HEK293 (cell line): ENCODE data around the gene SLC38A9.

Source experiments
- KLF9 ChIP-seq: fragments of 450-650 bp; formaldehyde crosslinking; IDR thresholded peaks from 2 replicates; pipeline ENCODE4 v1.5.1; 2016; ENCODE audit warnings: missing biosample characterization, missing genetic modification characterization, low read depth
- ZNF274 ChIP-seq, 2 experiments: fragments of 200-500 bp in 1 of 2; fragments of 450-650 bp in 1 of 2; sonication (Bioruptor generic) in 1 of 2; formaldehyde crosslinking in 1 of 2; IDR thresholded peaks; 2 replicates each; pipeline versions ENCODE4 v1.5.1 to v1.6.1; 2014 to 2016; ENCODE audit warnings: borderline replicate concordance in 1 of 2, inconsistent platforms in 1 of 2, low read length in 1 of 2, missing biosample characterization in 1 of 2, missing genetic modification characterization in 1 of 2
- ZNF366 ChIP-seq: fragments of 450-650 bp; formaldehyde crosslinking; conservative IDR thresholded peaks from 2 replicates; pipeline ENCODE4 v1.5.1; 2016; ENCODE audit warnings: missing biosample characterization, missing genetic modification characterization
- TF ChIP-seq, protein P1 (sequence below): fragments of 450-650 bp; formaldehyde crosslinking; IDR thresholded peaks from 2 replicates; pipeline ENCODE4 v1.5.1; 2016; ENCODE audit warnings: missing biosample characterization, missing genetic modification characterization
- TF ChIP-seq, protein P2 (sequence below): fragments of 450-650 bp; formaldehyde crosslinking; IDR thresholded peaks from 2 replicates; pipeline ENCODE4 v1.5.1; 2016; ENCODE audit warnings: missing biosample characterization, missing genetic modification characterization
- TF ChIP-seq, protein P3 (sequence below): fragments of 450-650 bp; formaldehyde crosslinking; IDR thresholded peaks from 2 replicates; pipeline ENCODE4 v1.5.1; 2016; ENCODE audit warnings: missing biosample characterization, missing genetic modification characterization
- TF ChIP-seq, protein P4 (sequence below): fragments of 450-650 bp; formaldehyde crosslinking; IDR thresholded peaks from 2 replicates; pipeline ENCODE4 v1.5.1; 2017; ENCODE audit warnings: missing biosample characterization, missing genetic modification characterization

GRCh38 chr5:55601628-55602027, 110.5 kb downstream of the SLC38A9 start:
- TF ChIP-seq, protein P1, sequence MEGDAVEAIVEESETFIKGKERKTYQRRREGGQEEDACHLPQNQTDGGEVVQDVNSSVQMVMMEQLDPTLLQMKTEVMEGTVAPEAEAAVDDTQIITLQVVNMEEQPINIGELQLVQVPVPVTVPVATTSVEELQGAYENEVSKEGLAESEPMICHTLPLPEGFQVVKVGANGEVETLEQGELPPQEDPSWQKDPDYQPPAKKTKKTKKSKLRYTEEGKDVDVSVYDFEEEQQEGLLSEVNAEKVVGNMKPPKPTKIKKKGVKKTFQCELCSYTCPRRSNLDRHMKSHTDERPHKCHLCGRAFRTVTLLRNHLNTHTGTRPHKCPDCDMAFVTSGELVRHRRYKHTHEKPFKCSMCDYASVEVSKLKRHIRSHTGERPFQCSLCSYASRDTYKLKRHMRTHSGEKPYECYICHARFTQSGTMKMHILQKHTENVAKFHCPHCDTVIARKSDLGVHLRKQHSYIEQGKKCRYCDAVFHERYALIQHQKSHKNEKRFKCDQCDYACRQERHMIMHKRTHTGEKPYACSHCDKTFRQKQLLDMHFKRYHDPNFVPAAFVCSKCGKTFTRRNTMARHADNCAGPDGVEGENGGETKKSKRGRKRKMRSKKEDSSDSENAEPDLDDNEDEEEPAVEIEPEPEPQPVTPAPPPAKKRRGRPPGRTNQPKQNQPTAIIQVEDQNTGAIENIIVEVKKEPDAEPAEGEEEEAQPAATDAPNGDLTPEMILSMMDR (tag by site-specific recombination), result no peak
- TF ChIP-seq ZNF274 (IDR thresholded peaks at IDR 0.05; ENCODE audit: low read length), result no peak
- no peak for TF ChIP-seq ZNF274 (tag by site-specific recombination; IDR thresholded peaks at IDR 0.05; ENCODE audit: borderline replicate concordance)
- TF ChIP-seq, protein P2, sequence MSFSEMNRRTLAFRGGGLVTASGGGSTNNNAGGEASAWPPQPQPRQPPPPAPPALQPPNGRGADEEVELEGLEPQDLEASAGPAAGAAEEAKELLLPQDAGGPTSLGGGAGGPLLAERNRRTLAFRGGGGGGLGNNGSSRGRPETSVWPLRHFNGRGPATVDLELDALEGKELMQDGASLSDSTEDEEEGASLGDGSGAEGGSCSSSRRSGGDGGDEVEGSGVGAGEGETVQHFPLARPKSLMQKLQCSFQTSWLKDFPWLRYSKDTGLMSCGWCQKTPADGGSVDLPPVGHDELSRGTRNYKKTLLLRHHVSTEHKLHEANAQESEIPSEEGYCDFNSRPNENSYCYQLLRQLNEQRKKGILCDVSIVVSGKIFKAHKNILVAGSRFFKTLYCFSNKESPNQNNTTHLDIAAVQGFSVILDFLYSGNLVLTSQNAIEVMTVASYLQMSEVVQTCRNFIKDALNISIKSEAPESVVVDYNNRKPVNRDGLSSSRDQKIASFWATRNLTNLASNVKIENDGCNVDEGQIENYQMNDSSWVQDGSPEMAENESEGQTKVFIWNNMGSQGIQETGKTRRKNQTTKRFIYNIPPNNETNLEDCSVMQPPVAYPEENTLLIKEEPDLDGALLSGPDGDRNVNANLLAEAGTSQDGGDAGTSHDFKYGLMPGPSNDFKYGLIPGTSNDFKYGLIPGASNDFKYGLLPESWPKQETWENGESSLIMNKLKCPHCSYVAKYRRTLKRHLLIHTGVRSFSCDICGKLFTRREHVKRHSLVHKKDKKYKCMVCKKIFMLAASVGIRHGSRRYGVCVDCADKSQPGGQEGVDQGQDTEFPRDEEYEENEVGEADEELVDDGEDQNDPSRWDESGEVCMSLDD (tag by site-specific recombination), result no peak
- TF ChIP-seq, protein P3, sequence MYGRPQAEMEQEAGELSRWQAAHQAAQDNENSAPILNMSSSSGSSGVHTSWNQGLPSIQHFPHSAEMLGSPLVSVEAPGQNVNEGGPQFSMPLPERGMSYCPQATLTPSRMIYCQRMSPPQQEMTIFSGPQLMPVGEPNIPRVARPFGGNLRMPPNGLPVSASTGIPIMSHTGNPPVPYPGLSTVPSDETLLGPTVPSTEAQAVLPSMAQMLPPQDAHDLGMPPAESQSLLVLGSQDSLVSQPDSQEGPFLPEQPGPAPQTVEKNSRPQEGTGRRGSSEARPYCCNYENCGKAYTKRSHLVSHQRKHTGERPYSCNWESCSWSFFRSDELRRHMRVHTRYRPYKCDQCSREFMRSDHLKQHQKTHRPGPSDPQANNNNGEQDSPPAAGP, result no peak
- no peak for TF ChIP-seq KLF9 (tag by site-specific recombination)
- TF ChIP-seq ZNF366 (tag by site-specific recombination), result no peak
- TF ChIP-seq, protein P4, sequence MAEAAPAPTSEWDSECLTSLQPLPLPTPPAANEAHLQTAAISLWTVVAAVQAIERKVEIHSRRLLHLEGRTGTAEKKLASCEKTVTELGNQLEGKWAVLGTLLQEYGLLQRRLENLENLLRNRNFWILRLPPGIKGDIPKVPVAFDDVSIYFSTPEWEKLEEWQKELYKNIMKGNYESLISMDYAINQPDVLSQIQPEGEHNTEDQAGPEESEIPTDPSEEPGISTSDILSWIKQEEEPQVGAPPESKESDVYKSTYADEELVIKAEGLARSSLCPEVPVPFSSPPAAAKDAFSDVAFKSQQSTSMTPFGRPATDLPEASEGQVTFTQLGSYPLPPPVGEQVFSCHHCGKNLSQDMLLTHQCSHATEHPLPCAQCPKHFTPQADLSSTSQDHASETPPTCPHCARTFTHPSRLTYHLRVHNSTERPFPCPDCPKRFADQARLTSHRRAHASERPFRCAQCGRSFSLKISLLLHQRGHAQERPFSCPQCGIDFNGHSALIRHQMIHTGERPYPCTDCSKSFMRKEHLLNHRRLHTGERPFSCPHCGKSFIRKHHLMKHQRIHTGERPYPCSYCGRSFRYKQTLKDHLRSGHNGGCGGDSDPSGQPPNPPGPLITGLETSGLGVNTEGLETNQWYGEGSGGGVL, result no peak
